NCI-H748 (cell line): ENCODE results near the gene DNHD1.

Experiments
- DNase-seq: peaks from one replicate; lab custom pipeline; 2025; ENCODE audit not compliant: unreplicated experiment; lab: John Stamatoyannopoulos, UW

The DNHD1 gene

DNA sequence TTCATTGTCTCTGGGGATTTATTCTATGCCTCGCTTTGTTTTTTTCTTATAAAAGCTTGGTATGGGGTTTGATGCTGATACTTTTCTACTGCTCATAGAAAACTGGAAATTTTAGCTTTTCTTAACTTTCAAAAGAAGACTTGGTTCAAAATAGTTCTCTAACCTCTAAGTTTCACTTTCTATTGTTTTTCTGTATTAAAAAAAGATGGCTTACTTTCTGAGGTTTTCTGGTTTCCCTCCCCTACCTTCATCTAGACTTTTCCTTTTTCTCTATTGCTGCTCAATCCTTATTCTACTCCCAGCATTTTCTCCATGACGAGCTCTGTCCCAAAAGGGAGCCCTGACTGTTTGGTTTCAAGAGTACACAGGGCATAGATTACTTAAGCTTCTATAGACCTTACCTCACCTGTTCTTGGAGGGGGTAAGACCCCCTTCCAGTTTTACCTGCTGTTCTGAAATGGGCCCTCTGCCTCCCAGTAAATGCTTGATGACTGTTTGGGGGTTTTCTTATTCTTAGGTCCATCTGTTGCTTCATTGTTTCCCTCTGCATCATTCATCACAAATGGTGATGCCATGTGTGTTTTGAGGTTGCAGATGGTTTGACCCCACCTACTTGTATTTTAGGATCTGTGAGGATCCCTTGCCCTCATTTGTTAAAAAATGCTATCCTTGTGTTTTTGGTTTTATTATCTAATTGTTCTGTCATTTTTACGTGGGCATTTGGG is 29.5 kb downstream of the DNHD1 start:
- no peak for DNase-seq

DNA sequence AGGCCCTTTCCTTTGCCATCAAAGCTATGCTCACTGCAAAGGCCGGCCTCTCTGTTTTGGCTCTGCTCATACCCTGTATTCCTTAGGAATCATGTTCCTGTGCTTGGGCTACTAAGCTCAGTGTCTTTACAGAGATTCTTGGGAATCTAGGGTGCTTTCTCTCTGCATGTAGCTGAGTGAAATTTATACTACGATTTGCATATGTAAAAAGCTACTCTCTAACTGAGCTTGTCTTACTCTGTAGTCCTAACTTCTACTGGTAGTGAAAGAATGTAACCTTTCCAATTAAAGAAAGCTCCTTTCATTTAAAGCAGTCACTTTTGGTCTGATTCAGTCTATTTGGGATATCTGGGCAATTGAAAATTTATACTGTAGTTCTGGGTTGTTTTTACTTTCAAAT is 32.2 kb downstream of the DNHD1 start:
- no peak for DNase-seq

DNA sequence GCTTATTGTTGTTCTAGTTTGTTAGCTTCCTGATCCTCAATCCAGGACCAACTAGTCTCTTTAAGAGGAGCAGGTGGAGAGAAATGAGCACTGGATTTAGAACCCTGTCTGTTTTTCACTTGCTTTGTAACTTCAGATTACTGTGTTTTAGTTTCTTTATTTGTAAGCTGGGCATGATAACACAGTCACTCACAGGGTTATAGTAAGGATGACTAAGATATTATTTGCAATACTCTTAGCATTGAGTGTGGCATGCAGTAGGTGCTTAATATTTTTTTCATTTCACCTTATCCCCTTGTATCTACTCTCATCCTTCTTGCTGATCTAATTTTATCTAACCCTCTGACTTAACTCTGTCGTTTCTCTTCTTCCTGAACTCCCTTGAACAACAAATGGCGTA is 33.8 kb downstream of the DNHD1 start:
- no peak for DNase-seq

DNA sequence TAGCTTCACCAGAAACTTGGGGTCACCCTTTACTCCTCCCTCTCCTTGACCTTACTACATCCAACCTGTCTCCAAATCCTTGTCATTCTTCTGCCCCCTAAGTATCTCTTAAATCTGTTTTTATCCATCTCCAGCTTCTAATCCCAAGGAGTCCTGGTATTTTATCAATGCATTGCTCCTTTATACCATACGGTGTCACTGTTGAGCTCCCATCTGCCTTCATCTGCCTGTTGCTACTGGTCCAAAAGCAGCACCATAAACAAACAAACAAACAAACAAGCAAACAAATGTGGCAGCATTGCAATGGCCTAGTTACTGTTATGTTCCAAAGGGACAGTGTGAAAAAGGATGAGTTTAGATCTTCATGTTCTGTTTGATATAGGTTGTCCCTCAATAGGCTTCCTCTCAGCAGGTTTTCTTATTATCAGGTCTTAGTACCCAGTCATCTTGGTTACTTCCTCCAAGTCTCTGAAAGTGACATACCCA is 34.2 kb downstream of the DNHD1 start:
- peak; percentile 18 for DNase-seq

DNA sequence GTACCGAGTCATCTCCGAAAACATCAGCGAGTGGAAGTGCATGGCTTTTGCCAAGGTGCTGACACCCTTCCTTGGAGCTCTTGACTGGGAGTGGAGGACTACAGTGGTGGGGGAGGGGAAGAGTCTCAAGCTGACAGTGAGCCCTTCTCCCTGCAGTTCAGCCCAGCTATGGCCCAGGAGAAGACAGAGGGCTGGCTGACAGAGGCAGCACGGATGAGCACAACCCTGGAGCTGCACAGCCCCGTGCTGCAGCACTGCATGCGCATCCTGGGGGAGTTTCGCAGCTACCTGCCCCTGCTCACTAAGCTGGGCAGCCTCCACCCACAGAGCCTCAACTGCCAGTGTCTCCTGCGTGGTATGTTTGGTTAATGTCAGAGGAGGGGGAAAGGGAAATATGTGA is 41.4 kb downstream of the DNHD1 start:
- DNase-seq = no peak

DNA sequence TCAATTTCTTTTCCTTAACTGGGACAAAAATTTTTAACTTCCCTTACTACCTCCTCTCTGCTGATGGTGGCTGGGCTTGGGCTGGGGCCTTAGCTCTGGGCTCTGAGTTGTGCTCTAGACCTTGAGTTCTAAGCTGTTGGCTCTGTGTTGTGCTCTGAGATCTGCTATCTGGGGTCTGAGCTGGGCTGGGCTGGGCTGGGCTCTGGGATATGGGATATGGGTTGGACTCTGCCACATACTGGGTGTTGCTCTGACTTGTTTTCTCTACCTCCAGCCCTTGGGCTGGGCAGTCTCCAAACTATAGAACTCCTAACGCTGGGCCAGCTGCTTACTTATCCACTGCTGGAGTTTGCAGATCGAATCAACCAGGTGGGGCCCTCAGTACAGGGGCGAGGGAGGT is 41.9 kb downstream of the DNHD1 start:
- no peak for DNase-seq

DNA sequence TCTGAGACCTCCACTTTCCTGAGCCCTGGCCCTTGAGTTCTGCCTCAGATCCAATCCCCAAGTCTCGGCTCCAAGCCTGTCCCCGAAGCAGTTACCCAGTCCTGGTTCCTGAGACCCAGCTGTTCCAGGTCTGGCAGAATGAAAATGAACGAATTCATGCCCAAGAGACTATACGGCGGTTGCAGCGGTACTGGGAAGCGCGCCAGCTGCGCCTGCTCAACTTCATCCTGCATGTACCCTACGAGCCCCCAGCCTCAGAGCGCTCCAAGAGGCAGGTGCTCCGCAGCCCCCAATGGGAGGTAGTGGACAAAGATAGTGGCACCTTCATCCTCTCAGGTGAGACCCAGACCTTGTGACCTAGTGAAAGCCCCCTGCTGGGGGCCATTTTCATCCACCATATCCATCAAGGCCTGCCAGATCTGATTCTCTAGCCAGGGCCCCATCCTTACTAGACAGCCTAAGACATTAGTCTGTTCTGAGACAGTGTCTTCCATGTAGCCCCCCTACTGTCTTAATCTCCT is 42.7 kb downstream of the DNHD1 start:
- DNase-seq = no peak

DNA sequence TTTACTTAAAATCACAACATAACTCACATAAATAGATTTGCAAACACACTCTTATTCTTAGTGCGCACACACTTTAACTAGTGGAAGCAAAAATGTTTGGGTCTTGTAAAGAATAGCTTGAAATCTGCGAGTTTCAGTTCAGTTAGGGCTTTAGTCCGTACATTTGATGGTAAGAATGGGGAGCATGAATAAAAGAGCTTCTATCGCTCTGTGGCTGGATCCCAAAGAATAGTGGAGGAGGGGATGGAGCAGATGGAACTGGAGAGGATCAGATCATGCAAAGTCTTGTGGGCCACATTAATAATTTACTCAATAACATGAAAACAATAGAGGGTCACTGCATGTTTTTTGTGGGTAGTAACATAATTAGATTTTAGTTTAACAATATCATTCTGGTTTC is 44.3 kb downstream of the DNHD1 start:
- DNase-seq = no peak

DNA sequence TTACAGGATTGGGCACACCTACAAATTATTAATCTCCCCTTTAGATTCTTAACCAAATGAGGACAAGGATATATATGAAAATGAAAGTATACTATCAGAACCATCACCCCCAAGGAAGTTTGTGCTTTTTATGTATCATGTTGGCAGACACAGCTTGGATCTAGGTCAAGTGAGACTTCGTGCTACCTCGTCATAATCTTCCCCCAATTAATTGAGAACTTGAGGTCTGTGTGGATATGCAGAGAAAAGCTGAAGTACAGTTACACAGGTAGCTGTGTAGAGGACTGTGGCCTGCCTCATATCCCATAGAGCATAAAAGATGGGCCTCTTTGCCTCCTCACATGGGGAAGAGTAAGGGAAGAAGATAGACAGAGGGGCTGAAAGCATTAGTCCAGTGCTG is 45.6 kb downstream of the DNHD1 start:
- DNase-seq = no peak

DNA sequence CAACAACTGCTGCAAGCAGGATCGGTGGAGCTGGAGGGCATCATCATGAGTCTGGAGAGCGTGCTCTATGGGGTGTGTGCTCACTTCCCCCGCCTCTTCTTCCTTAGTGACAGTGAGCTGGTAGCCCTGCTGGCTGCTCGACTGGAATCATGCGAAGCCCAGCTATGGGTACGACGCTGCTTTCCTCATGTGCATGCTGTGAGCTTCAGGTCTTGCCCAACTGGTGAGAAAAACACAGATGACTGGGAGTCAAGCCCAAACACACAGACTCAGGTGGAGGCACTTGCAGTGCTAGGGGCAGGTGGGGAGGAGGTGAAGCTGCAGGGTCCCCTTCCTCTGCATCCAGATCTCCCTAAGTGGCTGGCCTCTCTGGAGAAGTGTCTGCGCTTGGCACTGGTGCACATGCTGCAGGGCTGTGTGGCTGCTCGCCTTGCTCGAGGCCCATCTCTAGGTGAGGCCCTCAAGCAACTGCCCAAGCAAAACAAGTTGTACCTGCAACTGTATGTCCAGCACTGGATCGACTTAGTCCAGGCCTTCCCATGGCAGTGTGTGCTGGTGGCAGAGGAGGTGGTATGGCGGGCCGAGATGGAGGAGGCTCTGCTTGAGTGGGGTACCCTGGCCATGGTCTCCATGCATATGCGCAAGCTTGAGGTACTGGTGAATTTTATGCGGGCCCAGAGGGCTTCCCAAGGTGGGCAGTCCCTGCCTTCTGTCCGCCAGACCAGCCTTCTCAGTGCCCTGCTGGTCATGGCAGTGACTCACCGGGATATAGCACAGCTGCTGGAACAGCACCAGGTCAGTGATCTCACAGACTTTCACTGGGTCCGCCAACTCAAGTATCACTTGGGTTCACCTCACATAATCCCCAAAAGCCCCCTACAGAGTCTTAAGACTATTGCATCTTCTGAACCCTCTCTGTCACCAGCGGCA is 48.1 kb downstream of the DNHD1 start:
- no peak for DNase-seq

DNA sequence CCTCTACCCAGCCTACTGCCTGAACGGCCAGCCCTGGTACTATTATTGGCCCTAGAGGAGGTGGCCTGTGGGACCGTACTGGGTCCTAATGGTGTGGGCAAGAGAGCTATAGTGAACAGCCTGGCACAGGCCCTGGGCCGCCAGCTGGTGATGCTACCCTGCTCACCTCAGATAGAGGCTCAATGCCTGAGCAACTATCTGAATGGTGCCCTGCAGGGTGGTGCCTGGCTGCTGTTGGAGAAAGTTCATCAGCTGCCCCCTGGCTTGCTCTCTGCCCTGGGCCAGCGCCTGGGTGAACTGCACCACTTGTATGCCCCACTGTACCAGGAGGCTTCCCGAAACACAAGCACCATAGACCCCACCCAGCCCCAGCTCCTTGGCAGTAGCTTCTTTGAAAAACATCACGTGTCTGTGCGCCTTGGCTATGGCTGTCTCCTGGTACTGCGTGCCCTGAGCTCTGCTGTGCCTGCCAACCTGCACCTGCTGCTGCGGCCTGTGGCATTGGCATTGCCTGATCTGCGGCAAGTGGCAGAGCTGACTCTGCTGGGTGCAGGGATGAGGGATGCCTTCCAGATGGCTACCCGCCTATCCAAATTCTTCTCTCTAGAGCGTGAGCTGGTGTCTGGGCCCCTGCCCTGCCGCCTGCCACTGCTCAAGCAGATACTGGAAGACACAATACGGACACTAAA is 49.0 kb downstream of the DNHD1 start:
- no peak for DNase-seq

DNA sequence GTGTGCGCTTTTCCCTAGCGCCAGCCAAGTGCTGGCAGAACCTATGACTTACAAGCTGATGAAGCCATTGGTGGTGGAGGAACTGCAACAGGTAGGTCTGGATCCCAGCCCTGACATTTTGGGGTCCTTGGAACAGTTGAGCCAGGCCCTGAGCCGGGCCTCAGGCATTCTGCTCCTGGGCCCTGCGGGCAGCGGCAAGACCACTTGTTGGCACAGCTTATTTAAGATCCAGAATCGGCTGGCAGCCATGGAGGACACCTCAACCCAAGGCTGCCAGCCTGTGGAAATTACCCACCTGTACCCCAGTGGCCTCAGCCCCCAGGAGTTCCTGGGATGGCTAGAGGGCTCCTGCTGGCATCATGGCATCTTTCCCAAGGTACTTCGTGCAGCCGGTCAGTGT is 49.7 kb downstream of the DNHD1 start:
- DNase-seq = no peak

DNA sequence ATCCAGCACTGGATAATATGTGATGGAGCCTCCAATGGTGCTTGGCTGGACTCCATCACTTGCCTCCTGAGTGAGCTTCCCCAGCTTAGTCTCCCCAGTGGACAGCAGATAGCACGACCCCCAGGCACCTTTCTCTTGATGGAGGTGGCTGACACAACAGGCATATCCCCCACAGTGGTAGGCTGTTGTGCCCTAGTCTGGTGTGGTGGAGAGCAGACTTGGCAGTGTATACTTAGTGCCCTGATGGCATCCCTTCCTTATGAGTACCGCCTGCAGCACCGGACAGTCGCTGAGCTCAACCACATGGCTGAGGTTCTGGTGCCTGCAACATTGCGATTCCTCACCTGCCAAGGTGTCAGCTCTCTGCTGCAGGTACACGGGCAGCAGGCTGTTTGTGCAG is 50.1 kb downstream of the DNHD1 start:
- no peak for DNase-seq

DNA sequence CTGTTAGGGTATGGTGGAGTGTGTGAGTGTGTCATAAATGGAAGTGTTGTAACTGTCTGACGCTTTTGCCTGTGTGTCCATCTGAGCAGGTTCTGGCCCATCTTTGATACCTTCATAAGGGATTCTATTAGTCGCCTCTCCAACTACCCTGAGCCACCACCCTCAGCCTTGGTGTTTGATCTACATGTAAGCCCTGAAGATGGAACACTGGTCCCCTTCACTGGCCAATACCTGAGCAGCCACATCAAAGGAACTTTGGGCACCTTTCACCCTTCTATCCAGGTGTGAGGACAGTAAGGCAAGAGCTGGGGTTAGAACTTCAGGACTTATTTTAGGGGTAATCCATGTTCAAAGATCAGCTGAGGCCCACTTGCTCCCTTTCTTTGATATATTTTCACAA is 51.0 kb downstream of the DNHD1 start:
- no peak for DNase-seq

DNA sequence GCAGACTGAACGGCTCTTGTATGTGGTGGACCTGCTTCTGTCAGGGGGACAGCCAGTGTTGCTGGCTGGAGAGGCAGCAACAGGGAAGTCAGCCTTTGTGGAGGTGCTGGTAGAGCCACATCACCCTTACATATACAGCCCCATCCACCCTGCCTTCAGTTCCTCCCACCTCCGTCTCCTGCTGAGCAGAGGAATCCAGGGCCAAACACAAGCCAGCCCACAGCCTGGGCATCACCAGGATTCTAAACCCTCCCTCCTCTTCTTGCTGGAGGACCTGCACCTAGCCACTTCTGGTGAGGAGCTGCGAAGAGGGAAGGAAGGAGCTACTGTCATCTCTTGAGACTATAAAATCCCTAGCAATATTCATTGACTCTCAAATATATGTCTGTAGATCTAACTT is 51.6 kb downstream of the DNHD1 start:
- DNase-seq = no peak

DNA sequence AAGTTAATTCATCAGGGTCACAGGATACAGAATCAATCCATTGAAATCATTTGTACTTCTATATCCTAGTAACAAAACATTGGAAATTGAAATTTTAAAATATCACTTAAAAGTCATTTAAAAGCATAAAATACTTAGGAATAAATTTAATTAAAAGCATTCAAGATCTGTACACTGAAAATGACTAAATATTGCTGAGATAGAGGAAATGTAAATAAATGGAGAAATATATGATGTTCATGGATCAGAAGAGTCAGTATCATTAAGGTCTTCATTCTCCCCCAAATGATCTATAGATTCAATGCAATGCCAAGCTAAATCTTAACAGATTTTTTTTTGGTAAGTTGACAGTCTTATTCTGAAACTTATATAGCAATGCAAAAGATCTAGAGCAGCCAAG is 56.6 kb downstream of the DNHD1 start:
- no peak for DNase-seq

DNA sequence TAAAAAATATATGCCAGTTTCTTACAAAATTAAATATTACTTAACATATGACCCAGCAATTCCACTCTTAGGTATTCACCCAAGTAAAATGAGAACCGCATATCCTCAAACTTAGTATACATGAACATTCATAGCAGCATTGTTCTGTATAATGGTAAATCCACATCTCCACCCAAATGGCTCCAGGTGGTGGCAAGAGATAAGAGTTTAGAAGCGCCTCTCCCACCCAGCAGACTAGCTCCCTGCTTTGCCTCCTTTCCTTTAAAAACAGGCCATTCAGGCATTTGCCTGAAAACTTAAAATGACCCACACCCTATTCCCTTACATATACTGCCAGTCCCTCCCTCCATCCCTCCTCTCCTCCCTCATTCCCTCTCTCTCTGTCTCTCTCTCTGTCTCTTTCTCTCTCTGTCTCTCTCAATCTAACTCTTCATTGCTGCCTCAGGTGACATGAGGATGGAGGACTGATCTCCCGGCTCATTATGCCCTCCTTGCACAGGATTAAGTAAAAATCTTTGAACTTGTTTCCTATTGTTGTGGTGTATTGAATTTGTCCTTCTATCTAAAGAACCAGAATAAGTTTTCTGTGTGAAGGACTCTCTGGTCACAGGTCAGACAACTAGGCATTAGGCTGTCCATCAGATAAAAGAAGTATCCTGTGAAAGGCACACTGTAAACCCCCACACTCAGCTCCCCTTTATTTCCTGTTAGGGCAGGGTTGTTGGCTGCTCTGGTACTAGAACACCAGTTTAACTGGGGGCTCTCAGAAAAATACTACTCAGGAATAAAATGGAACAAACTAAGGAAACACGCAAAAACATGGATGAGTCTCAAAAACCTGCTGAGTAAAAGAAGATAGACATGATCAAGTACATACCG is 58.0 kb downstream of the DNHD1 start:
- no peak for DNase-seq

DNA sequence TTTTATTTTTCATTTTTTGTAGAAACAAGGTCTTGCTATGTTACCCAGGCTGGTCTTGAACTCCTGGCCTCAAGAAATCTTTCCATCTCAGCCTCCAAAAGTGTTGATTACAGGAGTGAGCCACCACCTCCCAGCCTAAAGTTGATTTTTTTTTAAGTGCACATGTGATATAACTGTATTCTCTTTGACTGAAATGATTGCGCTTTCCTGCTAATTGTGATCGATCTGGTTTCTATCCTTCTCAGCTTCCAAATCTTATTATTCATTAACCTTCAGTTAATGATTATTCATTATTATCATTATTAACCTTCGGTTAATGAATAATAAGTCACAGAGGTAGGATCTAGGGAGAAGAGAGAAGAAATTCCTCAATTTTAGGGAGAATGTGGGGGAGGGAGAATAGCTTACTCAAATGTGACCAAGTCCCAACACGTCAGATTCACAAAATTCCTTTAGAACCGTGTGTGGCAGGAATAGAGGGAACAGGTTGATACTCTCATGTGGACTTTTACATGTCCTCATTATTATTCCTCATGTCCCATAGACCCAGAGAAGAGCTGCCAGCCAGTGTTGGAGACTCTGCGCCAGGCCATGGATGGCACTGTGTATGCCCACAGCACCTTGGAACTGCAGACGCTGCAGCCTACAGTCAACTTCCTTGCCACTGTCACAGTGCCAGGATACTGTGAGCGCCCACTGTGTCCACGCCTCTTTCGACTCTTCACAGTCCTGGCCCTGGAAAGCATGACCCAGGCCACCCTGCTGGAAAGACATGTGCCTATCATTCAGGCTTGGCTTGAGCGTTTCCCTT is 59.3 kb downstream of the DNHD1 start:
- DNase-seq = no peak

DNA sequence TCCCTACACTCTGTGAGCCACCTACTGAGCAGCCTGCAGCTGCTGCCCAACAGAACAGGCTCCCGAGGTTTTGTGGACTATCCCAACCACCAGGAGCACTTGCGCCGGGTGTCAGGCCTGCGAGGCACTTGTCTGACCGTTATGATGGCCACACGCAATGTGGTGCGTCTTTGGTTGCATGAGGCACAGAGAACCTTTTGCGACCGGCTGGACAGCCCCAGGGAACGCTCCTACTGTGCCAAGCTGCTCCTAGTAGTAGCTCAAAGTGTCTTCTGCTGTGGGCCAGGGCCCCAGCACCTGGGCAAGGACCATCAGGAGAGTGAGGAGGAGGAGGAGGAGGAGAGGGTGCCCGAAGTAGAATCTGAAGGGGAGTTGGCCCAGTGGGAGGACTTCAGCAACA is 60.0 kb downstream of the DNHD1 start:
- DNase-seq = no peak
